ENCODE data around the gene EPOP. TPM values are rescaled to one million over a fixed set of nuclear protein-coding genes. Genes with fewer than 3 reads are reported as not detected.

The EPOP gene
- total and polyA plus RNA-seq, 4 donors, result 0.32 to 1.9 (median 1.1) TPM

DNA sequence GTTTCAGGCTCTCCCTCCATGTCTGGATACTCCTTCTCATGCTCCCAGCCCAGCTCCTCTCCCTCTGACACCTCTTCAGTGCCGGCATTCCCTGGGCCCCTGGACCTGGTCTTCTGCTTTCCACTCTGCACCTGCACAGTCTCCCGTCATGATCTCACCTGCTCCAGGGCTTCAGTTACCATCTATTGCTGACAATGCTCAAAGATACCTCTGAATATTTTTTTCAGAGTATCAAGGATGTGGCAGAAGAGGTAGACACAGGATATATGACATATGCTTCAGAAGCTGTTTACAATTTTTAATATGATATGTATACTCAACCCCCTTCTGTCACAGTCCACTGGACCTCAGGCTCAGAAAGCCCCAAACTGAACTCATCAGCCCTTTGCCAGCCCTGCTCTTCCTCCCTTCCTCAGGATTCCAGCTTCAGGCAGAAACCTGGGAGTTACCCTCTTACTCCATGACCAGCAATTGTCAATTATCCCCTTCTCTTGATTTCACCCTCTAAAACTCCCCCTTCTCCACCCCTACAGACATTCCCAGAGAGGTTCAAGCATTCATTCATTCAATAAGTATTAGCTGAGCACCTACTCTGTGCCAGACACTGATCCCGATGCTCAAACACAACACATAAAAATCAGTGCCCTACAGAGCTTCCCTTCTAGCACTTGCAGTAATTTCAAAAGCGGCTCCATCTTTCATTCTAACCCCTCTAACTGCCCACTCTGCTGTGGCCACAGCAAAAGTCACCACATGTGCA, 22.5 kb upstream of the EPOP start:
- TF ChIP-seq, protein P1, sequence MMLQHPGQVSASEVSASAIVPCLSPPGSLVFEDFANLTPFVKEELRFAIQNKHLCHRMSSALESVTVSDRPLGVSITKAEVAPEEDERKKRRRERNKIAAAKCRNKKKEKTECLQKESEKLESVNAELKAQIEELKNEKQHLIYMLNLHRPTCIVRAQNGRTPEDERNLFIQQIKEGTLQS (IDR thresholded peaks at IDR 0.05), result no peak
- TF ChIP-seq SP1 (IDR thresholded peaks at IDR 0.05), result no peak
- no peaks in the 10 kb centered on the region for H3K36me3 ChIP-seq (ENCODE audit: control insufficient read depth in 4 of 4, insufficient read depth in 3 of 4, low read depth in 1 of 4, low read length in 3 of 4)
- no peak overlapping the region for H3K27ac ChIP-seq (ENCODE audit: low read depth in 1 of 2, low read length in 2 of 2)
- 84% methylated on average over 4 of the region's 4 CpGs for WGBS
- no peak overlapping the region for H3K4me3 ChIP-seq (ENCODE audit: low read depth in 1 of 3, low read length in 3 of 3)
- H3K4me1 ChIP-seq (ENCODE audit: control insufficient read depth in 4 of 4, insufficient read depth in 4 of 4, low read length in 3 of 4), result peaks cover 4 to 24% (median 18%) of the 10 kb centered on the region in 4 donors
- no peaks in the 10 kb centered on the region for H3K27me3 ChIP-seq (ENCODE audit: control insufficient read depth in 4 of 4, insufficient read depth in 4 of 4, low read length in 3 of 4)
- H3K9me3 ChIP-seq (ENCODE audit: control insufficient read depth in 4 of 4, low read length in 3 of 4), result no peaks in the 10 kb centered on the region
- no peak overlapping the region for H3K9ac ChIP-seq (ENCODE audit: low read depth in 1 of 2, low read length in 2 of 2)
- DNase-seq (ENCODE audit: low spot score), result no peak

DNA sequence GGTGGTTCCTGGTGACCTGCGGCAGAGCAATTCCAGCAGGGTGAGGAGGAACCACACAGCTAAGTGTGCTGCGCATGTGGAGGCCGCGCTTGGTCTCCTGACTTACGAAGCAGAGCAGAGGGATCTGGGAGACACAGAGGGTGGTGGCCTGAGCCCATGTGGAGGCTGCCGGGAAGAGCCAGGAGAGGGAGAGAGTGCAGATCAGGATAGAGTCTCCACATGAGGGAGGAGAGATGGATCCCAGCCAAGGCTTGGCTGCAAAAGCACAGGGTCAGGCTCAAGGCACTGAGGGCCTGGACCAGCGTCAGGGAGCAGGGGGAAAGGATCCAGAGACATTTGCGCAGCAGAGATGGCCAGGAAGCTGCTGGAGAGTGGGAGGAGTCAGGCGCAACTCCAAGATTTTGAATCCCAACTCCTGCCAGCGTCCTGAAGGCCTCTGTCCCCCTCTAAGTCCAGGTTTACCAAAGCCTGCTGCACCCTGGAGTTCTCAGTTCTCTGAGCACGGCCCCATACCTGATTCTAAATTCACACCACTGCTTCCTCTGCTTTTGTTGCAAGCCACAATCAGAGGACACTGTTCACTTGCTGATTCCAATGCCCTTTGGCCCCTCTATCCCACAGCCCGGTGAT, 19.1 kb upstream of the EPOP start:
- H3K9me3 ChIP-seq (ENCODE audit: control insufficient read depth in 4 of 4, low read length in 3 of 4), result no peaks in the 10 kb centered on the region
- no peaks in the 10 kb centered on the region for H3K36me3 ChIP-seq (ENCODE audit: control insufficient read depth in 4 of 4, insufficient read depth in 3 of 4, low read depth in 1 of 4, low read length in 3 of 4)
- 42% methylated on average over 12 of the region's 12 CpGs for WGBS
- peak overlapping the region; percentile 34 to 58 for H3K27ac ChIP-seq (ENCODE audit: low read depth in 1 of 2, low read length in 2 of 2)
- no peak for DNase-seq (ENCODE audit: low spot score)
- TF ChIP-seq JUND (IDR thresholded peaks at IDR 0.05) (peak in 1 of 2 donors; percentile 11), RAD21 (IDR thresholded peaks at IDR 0.05) (peak; percentile 15 to 43), SP1 (IDR thresholded peaks at IDR 0.05) (peak; percentile 64), FOXA1 (IDR thresholded peaks at IDR 0.05) (no peak), EGR1 (IDR thresholded peaks at IDR 0.05; ENCODE audit: low read depth in 2 of 2) (no peak), RXRA (IDR thresholded peaks at IDR 0.05) (peak; percentile 83 to 88), HNF4A (conservative IDR thresholded peaks at IDR 0.05) (peak in 1 of 2 donors; percentile 38), NR2F2 (IDR thresholded peaks at IDR 0.05) (peak; percentile 93), YY1 (IDR thresholded peaks at IDR 0.05) (peak; percentile 42)
- TF ChIP-seq, protein P2, sequence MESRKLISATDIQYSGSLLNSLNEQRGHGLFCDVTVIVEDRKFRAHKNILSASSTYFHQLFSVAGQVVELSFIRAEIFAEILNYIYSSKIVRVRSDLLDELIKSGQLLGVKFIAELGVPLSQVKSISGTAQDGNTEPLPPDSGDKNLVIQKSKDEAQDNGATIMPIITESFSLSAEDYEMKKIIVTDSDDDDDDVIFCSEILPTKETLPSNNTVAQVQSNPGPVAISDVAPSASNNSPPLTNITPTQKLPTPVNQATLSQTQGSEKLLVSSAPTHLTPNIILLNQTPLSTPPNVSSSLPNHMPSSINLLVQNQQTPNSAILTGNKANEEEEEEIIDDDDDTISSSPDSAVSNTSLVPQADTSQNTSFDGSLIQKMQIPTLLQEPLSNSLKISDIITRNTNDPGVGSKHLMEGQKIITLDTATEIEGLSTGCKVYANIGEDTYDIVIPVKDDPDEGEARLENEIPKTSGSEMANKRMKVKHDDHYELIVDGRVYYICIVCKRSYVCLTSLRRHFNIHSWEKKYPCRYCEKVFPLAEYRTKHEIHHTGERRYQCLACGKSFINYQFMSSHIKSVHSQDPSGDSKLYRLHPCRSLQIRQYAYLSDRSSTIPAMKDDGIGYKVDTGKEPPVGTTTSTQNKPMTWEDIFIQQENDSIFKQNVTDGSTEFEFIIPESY (IDR thresholded peaks at IDR 0.05), result no peak
- TF ChIP-seq, protein P3, sequence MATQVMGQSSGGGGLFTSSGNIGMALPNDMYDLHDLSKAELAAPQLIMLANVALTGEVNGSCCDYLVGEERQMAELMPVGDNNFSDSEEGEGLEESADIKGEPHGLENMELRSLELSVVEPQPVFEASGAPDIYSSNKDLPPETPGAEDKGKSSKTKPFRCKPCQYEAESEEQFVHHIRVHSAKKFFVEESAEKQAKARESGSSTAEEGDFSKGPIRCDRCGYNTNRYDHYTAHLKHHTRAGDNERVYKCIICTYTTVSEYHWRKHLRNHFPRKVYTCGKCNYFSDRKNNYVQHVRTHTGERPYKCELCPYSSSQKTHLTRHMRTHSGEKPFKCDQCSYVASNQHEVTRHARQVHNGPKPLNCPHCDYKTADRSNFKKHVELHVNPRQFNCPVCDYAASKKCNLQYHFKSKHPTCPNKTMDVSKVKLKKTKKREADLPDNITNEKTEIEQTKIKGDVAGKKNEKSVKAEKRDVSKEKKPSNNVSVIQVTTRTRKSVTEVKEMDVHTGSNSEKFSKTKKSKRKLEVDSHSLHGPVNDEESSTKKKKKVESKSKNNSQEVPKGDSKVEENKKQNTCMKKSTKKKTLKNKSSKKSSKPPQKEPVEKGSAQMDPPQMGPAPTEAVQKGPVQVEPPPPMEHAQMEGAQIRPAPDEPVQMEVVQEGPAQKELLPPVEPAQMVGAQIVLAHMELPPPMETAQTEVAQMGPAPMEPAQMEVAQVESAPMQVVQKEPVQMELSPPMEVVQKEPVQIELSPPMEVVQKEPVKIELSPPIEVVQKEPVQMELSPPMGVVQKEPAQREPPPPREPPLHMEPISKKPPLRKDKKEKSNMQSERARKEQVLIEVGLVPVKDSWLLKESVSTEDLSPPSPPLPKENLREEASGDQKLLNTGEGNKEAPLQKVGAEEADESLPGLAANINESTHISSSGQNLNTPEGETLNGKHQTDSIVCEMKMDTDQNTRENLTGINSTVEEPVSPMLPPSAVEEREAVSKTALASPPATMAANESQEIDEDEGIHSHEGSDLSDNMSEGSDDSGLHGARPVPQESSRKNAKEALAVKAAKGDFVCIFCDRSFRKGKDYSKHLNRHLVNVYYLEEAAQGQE (IDR thresholded peaks at IDR 0.05), result peak; percentile 23
- TF ChIP-seq, protein P4, sequence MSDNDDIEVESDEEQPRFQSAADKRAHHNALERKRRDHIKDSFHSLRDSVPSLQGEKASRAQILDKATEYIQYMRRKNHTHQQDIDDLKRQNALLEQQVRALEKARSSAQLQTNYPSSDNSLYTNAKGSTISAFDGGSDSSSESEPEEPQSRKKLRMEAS (IDR thresholded peaks at IDR 0.05), result peak; percentile 78
- no peak overlapping the region for H3K4me3 ChIP-seq (ENCODE audit: low read depth in 1 of 3, low read length in 3 of 3)
- H3K4me1 ChIP-seq (ENCODE audit: control insufficient read depth in 4 of 4, insufficient read depth in 4 of 4, low read length in 3 of 4), result peaks cover 4 to 11% (median 8%) of the 10 kb centered on the region in 4 donors
- H3K27me3 ChIP-seq (ENCODE audit: control insufficient read depth in 4 of 4, insufficient read depth in 4 of 4, low read length in 3 of 4), result no peaks in the 10 kb centered on the region
- H3K9ac ChIP-seq (ENCODE audit: low read depth in 1 of 2, low read length in 2 of 2), result no peak overlapping the region
